GM21529 (cell line): ENCODE data around the gene PPP3CA.

Source experiments
- ATAC-seq: cut with Tn5 transposase; IDR thresholded peaks from one replicate; pipeline ENCODE4 v1.9.1; 2021; ENCODE audit not compliant: unreplicated experiment

The PPP3CA gene

GRCh38 chr4:101332424-101332823 lies 14.9 kb downstream of the PPP3CA start:
- ATAC-seq, result no peak

- ATAC-seq, result no peak
These were observed 16.3 kb downstream of the PPP3CA start for GRCh38 chr4:101331017-101331416.

GRCh38 chr4:101329592-101329991 lies 17.7 kb downstream of the PPP3CA start:
- ATAC-seq, result no peak

GRCh38 chr4:101328063-101328602 lies 19.2 kb downstream of the PPP3CA start:
- peak; percentile 91 for ATAC-seq

GRCh38 chr4:101326576-101326975 lies 20.8 kb downstream of the PPP3CA start:
- no peak for ATAC-seq

- no peak for ATAC-seq
These were observed 24.6 kb downstream of the PPP3CA start for GRCh38 chr4:101322743-101323142.

- ATAC-seq, result no peak
These were observed 25.8 kb downstream of the PPP3CA start for GRCh38 chr4:101321481-101322042.

- no peak for ATAC-seq
These were observed 31.5 kb downstream of the PPP3CA start for GRCh38 chr4:101315786-101316185.

GRCh38 chr4:101315041-101315440 lies 32.3 kb downstream of the PPP3CA start:
- ATAC-seq, result no peak

- no peak for ATAC-seq
These were observed 37.4 kb downstream of the PPP3CA start for GRCh38 chr4:101309925-101310324.

GRCh38 chr4:101307899-101308298 lies 39.4 kb downstream of the PPP3CA start:
- no peak for ATAC-seq

- peak; percentile 3 for ATAC-seq
These were observed 40.3 kb downstream of the PPP3CA start for GRCh38 chr4:101306764-101307615.

- ATAC-seq, result peak; percentile 79
These were observed 41.1 kb downstream of the PPP3CA start for GRCh38 chr4:101306225-101306624.

GRCh38 chr4:101304916-101305315 lies 42.4 kb downstream of the PPP3CA start:
- ATAC-seq, result no peak

GRCh38 chr4:101299899-101300540 lies 47.3 kb downstream of the PPP3CA start:
- ATAC-seq, result no peak

- no peak for ATAC-seq
These were observed 48.3 kb downstream of the PPP3CA start for GRCh38 chr4:101299021-101299420.

- ATAC-seq, result no peak
These were observed 51.6 kb downstream of the PPP3CA start for GRCh38 chr4:101295691-101296090.

GRCh38 chr4:101294597-101294996 lies 52.7 kb downstream of the PPP3CA start:
- no peak for ATAC-seq

GRCh38 chr4:101292901-101293300 lies 54.4 kb downstream of the PPP3CA start:
- no peak for ATAC-seq

GRCh38 chr4:101292214-101292613 lies 55.1 kb downstream of the PPP3CA start:
- no peak for ATAC-seq

GRCh38 chr4:101291198-101291597 lies 56.1 kb downstream of the PPP3CA start:
- no peak for ATAC-seq

GRCh38 chr4:101290654-101291053 lies 56.7 kb downstream of the PPP3CA start:
- ATAC-seq, result no peak
